Peyer's patch (tissue), 4 donors: Measurements from ENCODE around the gene NHSL2. TPM values are rescaled to one million over a fixed set of nuclear protein-coding genes. Genes with fewer than 3 reads are reported as not detected.
A peak's percentile ranks its signal among the peaks of the same experiment; 100 is the strongest.

Source experiments
- DNase-seq, 3 donors: peaks; one replicate each; pipeline ENCODE4 v3.0.0-alpha.2; 2017 to 2019
- H3K27ac ChIP-seq, 4 donors: fragments of 200-600 bp; sonication (generic); one replicate each; pipeline ENCODE4 v1.5.1; 2016 to 2019
- H3K27me3 ChIP-seq, 2 donors: fragments of 200-600 bp; sonication (generic); one replicate each; pipeline ENCODE4 v1.5.1; 2019
- H3K36me3 ChIP-seq, 3 donors: fragments of 200-600 bp; sonication (generic); one replicate each; pipeline ENCODE4 v1.5.1; 2016 to 2019
- H3K4me1 ChIP-seq, 4 donors: fragments of 200-600 bp; sonication (generic); one replicate each; pipeline ENCODE4 v1.5.1; 2016 to 2019
- H3K4me3 ChIP-seq, 4 donors: fragments of 200-600 bp; sonication (generic); 1 replicate in 3 of 4; 2 replicates in 1 of 4; pipeline ENCODE4 v1.5.1; 2016 to 2019; ENCODE audit warnings: mild to moderate bottlenecking in 1 of 4
- H3K9me3 ChIP-seq, 4 donors: fragments of 200-600 bp; sonication (generic); one replicate each; pipeline ENCODE4 v1.5.1; 2016 to 2019; ENCODE audit warnings: mild to moderate bottlenecking in 1 of 4
- CTCF ChIP-seq, 6 experiments: fragments of 450-650 bp in 4 of 6; fragments of 200-600 bp in 2 of 6; sonication (generic) in 1 of 6; IDR thresholded peaks; one replicate each; pipeline ENCODE4 v1.5.1; 2017 to 2019; ENCODE audit warnings: antibody characterized with exemption in 6 of 6, mild to moderate bottlenecking in 3 of 6, moderate library complexity in 1 of 6
- POLR2A ChIP-seq, 2 donors: fragments of 450-650 bp; IDR thresholded peaks; one replicate each; pipeline ENCODE4 v1.5.1; 2017; ENCODE audit warnings: antibody characterized with exemption in 2 of 2, mild to moderate bottlenecking in 2 of 2, moderate library complexity in 2 of 2
- total RNA-seq, 4 donors: library from RNA; depleted of rRNA; stranded (reverse); fragments of >200 nt; gene quantifications; one replicate each; pipeline ENCODE4 v1.1.0, GENCODE V29; 2016

NHSL2 gene
- total RNA-seq, 4 donors from 2014 or later, result 0.53 to 2.9 (median 2.2) TPM

GRCh38 chrX:71996136-71996535 is 85.5 kb downstream of the NHSL2 start:
- H3K27ac ChIP-seq, result no peak overlapping the region
- no peak for TF ChIP-seq CTCF (IDR thresholded peaks at IDR 0.05)
- no peak for TF ChIP-seq POLR2A (IDR thresholded peaks at IDR 0.05)
- no peak overlapping the region for H3K4me3 ChIP-seq
- no peak for DNase-seq
- no peaks in the 10 kb centered on the region for H3K36me3 ChIP-seq
- no peaks in the 10 kb centered on the region for H3K27me3 ChIP-seq
- no peaks in the 10 kb centered on the region for H3K9me3 ChIP-seq
- H3K4me1 ChIP-seq, result no peaks in the 10 kb centered on the region

- no peak for TF ChIP-seq POLR2A (IDR thresholded peaks at IDR 0.05)
- TF ChIP-seq CTCF (IDR thresholded peaks at IDR 0.05), result no peak
Measured at GRCh38 chrX:71996826-71997225, 86.2 kb downstream of the NHSL2 start.

GRCh38 chrX:71997320-71997719 is 86.7 kb downstream of the NHSL2 start:
- Histone ChIP-seq H3K27me3 (no peaks in the 10 kb centered on the region), H3K4me3 (no peak overlapping the region), H3K9me3 (no peaks in the 10 kb centered on the region), H3K4me1 (no peaks in the 10 kb centered on the region), H3K27ac (no peak overlapping the region), H3K36me3 (no peaks in the 10 kb centered on the region)
- DNase-seq, result no peak
- TF ChIP-seq POLR2A (IDR thresholded peaks at IDR 0.05) (no peak), CTCF (IDR thresholded peaks at IDR 0.05) (no peak)

More at GRCh38 chrX:71996826-71997225, 86.2 kb downstream of the NHSL2 start:
- H3K36me3 ChIP-seq, result no peaks in the 10 kb centered on the region
- no peak overlapping the region for H3K4me3 ChIP-seq
- no peaks in the 10 kb centered on the region for H3K27me3 ChIP-seq
- no peaks in the 10 kb centered on the region for H3K4me1 ChIP-seq
- H3K27ac ChIP-seq, result no peak overlapping the region
- no peaks in the 10 kb centered on the region for H3K9me3 ChIP-seq
- DNase-seq, result no peak

GRCh38 chrX:71998836-71999509 is 88.3 kb downstream of the NHSL2 start:
- Histone ChIP-seq H3K9me3 (no peaks in the 10 kb centered on the region), H3K36me3 (no peaks in the 10 kb centered on the region), H3K4me3 (no peak overlapping the region), H3K4me1 (no peaks in the 10 kb centered on the region), H3K27ac (no peak overlapping the region), H3K27me3 (no peaks in the 10 kb centered on the region)
- no peak for TF ChIP-seq POLR2A (IDR thresholded peaks at IDR 0.05)
- peak; percentile 16 to 57 (median 52) for TF ChIP-seq CTCF (IDR thresholded peaks at IDR 0.05)
- peak in 2 of 3 donors; percentile 23 to 59 for DNase-seq

- no peaks in the 10 kb centered on the region for H3K36me3 ChIP-seq
- no peak overlapping the region for H3K4me3 ChIP-seq
- no peak for DNase-seq
- TF ChIP-seq CTCF (IDR thresholded peaks at IDR 0.05), result no peak
- TF ChIP-seq POLR2A (IDR thresholded peaks at IDR 0.05), result no peak
- no peaks in the 10 kb centered on the region for H3K9me3 ChIP-seq
- no peaks in the 10 kb centered on the region for H3K27me3 ChIP-seq
- no peaks in the 10 kb centered on the region for H3K4me1 ChIP-seq
- H3K27ac ChIP-seq, result no peak overlapping the region
Measured at GRCh38 chrX:71999535-71999934, 88.9 kb downstream of the NHSL2 start.
